ENCODE measurements around the gene CXCL17.

GRCh38 chr19:42461700-42462324 is 19.1 kb upstream of the CXCL17 start:
- TF ChIP-seq POLR2A (IDR thresholded peaks at IDR 0.05; ENCODE audit: borderline replicate concordance, extremely low read depth, insufficient read depth, insufficient read length) = no peak
- no peak for TF ChIP-seq CTCF (IDR thresholded peaks at IDR 0.05 in 2 of 3, conservative IDR thresholded peaks at IDR 0.05 in 1 of 3; ENCODE audit: borderline replicate concordance in 1 of 3, insufficient read depth in 1 of 3, low read depth in 2 of 3, low read length in 2 of 3)
- no peak for TF ChIP-seq SP1 (IDR thresholded peaks at IDR 0.05; ENCODE audit: low read depth)
- TF ChIP-seq YY1 (IDR thresholded peaks at IDR 0.05; ENCODE audit: extremely low read depth, insufficient replicate concordance, low read depth, low read length) = no peak
- TF ChIP-seq, protein P1, sequence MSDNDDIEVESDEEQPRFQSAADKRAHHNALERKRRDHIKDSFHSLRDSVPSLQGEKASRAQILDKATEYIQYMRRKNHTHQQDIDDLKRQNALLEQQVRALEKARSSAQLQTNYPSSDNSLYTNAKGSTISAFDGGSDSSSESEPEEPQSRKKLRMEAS (IDR thresholded peaks at IDR 0.05) = no peak
- no peak for TF ChIP-seq POLR2AphosphoS5 (IDR thresholded peaks at IDR 0.05; ENCODE audit: low read depth, low read length)
- TF ChIP-seq REST (IDR thresholded peaks at IDR 0.05; ENCODE audit: low read depth) = no peak
- TF ChIP-seq SRF (IDR thresholded peaks at IDR 0.05; ENCODE audit: low read depth) = no peak
- TF ChIP-seq ELF1 (IDR thresholded peaks at IDR 0.05; ENCODE audit: borderline replicate concordance, low read depth) = no peak
- no peak for TF ChIP-seq TCF7L2 (IDR thresholded peaks at IDR 0.05; ENCODE audit: borderline replicate concordance, extremely low read depth, insufficient read depth, insufficient read length)
- no peak for TF ChIP-seq EZH2phosphoT487 (IDR thresholded peaks at IDR 0.05; ENCODE audit: borderline replicate concordance)
- no peak for TF ChIP-seq CBX3 (IDR thresholded peaks at IDR 0.05; ENCODE audit: low read depth)
- TF ChIP-seq SIN3A (IDR thresholded peaks at IDR 0.05; ENCODE audit: low read depth) = no peak
- TF ChIP-seq, protein P2, sequence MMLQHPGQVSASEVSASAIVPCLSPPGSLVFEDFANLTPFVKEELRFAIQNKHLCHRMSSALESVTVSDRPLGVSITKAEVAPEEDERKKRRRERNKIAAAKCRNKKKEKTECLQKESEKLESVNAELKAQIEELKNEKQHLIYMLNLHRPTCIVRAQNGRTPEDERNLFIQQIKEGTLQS (IDR thresholded peaks at IDR 0.05) = no peak

Measured in HCT116 (cell line).